Measurements from ENCODE around the gene DRP2.

GRCh38 chrX:101230636-101231035, 11.1 kb downstream of the DRP2 start:
- TF ChIP-seq CTCF (IDR thresholded peaks at IDR 0.05) (no peak), POLR2A (IDR thresholded peaks at IDR 0.05) (no peak)
